GM12874 (cell line): Measurements from ENCODE around the gene CSF2RB.
A peak's percentile ranks its signal among the peaks of the same experiment; 100 is the strongest.

Experiments
- TF ChIP-seq, protein P1 (sequence below): IDR thresholded peaks from 2 replicates; pipeline ENCODE4 v1.5.1; 2011; ENCODE audit warnings: low read depth, mild to moderate bottlenecking, control low read depth, low read length, moderate library complexity; ENCODE audit not compliant: insufficient read depth

The CSF2RB gene

DNA sequence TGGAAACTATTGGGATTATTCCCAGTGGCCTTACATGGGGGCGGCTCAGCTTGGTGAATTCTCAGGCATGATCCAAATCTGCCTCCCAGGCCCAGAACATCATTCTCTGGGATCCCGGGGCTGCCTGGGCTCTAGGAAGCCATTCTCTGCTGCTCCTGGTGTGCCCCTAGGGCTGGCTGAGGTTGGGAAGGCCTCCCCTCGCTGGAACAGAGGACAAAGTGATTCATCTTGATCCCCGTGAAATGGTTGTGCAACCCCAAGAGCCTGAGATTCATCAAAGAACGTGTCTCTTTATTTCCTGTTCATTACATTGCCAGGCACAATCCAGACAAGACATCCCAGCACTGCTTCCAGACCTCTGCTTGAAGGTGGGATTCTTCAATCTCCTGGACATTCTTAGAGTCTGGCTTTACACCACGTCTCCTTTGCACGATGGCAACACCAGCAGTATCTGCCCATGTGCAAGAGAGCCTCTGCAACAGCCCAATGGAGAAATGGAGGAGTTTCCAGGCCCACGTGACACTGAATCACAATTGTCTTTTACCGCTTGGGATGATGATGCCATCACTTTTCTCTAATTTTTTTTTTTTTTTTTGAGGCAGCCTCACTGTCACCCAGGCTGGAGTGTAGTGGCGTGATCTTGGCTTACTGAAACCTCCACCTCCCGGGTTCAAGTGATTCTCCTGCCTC lies 53.6 kb downstream of the CSF2RB start:
- TF ChIP-seq, protein P1, sequence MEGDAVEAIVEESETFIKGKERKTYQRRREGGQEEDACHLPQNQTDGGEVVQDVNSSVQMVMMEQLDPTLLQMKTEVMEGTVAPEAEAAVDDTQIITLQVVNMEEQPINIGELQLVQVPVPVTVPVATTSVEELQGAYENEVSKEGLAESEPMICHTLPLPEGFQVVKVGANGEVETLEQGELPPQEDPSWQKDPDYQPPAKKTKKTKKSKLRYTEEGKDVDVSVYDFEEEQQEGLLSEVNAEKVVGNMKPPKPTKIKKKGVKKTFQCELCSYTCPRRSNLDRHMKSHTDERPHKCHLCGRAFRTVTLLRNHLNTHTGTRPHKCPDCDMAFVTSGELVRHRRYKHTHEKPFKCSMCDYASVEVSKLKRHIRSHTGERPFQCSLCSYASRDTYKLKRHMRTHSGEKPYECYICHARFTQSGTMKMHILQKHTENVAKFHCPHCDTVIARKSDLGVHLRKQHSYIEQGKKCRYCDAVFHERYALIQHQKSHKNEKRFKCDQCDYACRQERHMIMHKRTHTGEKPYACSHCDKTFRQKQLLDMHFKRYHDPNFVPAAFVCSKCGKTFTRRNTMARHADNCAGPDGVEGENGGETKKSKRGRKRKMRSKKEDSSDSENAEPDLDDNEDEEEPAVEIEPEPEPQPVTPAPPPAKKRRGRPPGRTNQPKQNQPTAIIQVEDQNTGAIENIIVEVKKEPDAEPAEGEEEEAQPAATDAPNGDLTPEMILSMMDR = no peak

DNA sequence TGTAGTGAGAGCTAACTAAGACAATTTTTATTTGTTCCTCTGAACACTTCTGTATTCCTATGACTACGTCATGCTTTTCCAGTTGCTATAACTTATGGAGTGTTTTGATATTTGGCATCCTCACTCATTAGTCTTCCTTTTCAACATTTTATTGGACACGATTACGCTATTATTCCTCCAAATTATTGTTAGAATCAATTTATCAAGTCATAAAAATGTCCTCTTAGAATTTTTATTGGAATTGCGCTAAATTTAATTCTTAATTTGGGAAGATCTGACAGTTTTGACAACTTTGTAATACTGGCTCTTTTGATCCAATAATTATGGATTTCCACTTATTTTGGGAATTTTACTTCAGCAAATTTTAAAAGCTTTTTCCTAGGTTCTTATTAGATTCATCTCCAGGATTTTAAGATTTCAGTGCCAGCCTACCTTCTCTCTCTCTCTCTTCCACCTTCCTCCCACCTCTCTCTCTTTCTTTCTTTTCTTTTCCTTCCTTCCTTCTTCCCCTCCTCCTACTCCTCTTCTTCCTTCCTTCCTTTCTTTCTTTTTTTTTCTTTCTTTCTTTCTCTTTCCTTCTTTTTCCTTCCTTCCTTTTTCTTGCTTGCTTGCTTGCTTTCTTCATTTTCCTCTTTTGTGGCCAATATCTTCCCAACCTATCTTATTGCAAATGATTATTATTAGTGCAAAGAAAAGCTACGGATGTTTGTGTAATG lies 55.0 kb downstream of the CSF2RB start:
- TF ChIP-seq, protein P1 = no peak

DNA sequence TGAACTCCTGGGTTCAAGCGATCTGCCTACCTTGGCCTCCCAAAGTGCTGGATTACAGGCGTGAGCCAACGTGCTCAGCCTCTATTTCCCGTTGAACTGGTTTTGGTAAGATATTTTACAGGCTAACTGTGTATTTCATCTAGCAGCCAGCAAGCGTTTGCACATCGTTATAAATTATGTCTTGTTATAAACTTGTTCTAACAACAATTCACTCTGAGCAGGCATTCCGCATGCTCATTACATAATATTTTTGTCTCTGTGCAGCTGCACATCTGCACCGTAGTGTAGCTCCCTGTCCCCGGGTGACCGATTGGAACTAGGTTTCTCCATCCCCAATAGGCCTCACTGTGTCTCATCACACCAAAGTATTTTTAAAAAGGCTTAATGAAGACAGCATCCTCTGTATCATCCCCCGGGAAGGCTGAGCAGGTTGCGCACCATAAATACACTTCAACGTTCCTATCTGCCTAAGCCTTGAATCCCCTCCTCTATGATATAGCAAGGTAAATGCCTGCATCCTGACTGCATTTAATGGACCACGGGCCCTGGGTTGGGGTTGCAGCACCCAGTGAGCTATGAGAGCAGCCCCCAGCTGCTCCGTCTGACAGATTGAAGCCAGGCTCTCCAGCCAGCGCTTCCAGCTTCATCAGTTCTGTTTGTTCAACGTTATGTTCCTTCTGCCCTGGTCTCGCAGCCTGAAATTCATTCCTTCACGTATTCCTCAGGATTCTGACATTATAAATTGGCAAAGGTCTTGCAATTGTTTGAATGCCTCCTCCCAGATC lies 58.1 kb downstream of the CSF2RB start:
- TF ChIP-seq, protein P1 = no peak

DNA sequence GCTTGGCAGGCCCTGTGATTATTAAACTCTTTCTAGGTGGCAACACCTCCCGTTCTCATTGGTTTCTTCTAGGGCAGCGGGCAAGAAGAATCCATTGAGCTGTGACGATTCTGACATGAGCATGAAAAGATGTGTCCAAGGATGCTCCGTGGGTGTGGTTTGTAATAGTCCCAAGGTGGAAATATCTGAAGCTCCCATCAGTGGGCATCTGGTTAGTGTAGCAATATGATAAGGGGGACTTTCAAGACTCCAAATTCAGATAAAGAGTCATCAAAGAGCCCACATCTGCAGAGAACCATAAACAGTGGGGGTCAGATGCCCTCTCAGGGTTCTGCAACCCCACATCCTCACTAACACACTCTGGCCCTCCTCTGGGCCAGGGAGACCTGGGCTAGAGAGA lies 63.2 kb downstream of the CSF2RB start:
- TF ChIP-seq, protein P1 = no peak

DNA sequence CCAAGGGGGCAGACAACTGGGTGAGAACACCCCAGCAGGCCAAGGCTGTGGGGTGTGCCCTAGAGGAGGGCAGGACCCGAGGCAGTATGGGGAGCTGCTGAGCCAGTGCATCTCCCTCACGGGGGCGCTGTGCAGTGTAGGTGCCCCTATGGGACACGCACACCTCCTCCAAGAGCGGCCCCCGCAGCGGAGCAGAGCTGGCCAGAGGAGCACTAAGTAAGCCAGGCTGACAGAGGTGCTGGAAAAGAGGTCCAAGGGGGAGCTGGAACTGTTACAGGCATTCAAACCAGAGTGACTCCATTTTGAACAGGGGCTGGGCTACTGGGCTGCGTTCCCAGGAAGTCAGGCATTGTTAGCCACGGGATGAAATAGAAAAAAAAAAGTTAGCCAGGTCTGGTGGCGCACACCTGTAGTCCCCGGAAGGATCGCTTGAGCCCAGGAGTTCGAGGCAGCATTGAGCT lies 64.0 kb downstream of the CSF2RB start:
- TF ChIP-seq, protein P1 = peak; percentile 91

DNA sequence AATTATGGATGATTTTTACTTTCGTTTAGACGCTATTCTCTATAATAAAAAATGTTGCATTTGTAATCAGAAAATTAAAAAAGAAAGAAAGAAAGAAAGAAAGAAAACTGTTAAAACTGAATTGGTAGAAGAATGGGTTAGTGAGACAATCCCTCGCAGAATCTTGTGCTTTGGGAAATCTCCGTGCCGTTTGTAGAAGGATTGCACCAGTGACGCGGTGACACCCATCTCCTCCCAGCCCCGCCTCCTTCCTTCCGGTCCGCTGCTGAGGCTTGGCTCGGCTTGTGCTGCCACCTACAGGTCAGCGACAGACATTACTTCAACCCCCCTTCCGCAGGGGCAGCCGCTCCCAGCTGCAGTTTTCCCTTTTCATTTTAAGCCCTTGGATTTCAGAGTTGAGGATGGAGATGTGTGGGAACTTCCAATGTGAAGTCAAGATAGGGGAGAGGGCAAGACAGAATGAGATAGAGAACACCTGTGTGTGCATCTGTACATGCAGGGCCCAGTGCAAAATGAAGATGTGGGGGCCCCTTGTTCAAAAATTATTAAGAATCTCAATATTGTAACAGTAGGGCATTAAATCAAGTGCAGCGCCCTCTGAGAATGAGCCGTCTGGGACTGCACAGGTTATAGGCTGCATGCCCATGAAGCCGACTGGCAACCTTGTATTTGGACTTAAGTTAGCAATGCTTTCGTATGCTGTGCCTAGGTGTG lies 64.7 kb downstream of the CSF2RB start:
- TF ChIP-seq, protein P1 = peak; percentile 84
